K562 (cell line): ENCODE data around the gene GAMT. TPM values are rescaled to one million over a fixed set of nuclear protein-coding genes. Genes with fewer than 3 reads are reported as not detected.

Source experiments
- ATF4 ChIP-seq: fragments of 450-650 bp; formaldehyde crosslinking; IDR thresholded peaks from 2 replicates; pipeline ENCODE4 v1.4.0; 2022; ENCODE audit warnings: mild to moderate bottlenecking, moderate library complexity
- ETS2 ChIP-seq: IDR thresholded peaks from 2 replicates; pipeline ENCODE4 v1.6.1; 2016; ENCODE audit warnings: borderline replicate concordance, missing genetic modification characterization, mild to moderate bottlenecking, moderate library complexity, missing compliant biosample characterization; ENCODE audit not compliant: poor library complexity, severe bottlenecking
- FOXJ3 ChIP-seq: sonication (generic); formaldehyde crosslinking; IDR thresholded peaks from 2 replicates; pipeline ENCODE4 v1.4.0; 2020; ENCODE audit warnings: mild to moderate bottlenecking, missing genetic modification reagents
- HDAC8 ChIP-seq: fragments of 450-650 bp; IDR thresholded peaks from 2 replicates; pipeline ENCODE4 v1.6.1; 2016; ENCODE audit warnings: mild to moderate bottlenecking, missing genetic modification characterization, moderate library complexity, missing compliant biosample characterization
- KAT7 ChIP-seq: sonication (generic); formaldehyde crosslinking; IDR thresholded peaks from 2 replicates; pipeline ENCODE4 v1.8.0; 2022; ENCODE audit warnings: missing genetic modification reagents, mild to moderate bottlenecking, borderline replicate concordance
- KLF16 ChIP-seq: IDR thresholded peaks from 2 replicates; pipeline ENCODE4 v1.6.1; 2016; ENCODE audit warnings: antibody characterized with exemption
- LCOR ChIP-seq: sonication (generic); formaldehyde crosslinking; IDR thresholded peaks from 2 replicates; pipeline ENCODE4 v1.8.0; 2022; ENCODE audit warnings: mild to moderate bottlenecking, missing genetic modification reagents
- LEF1 ChIP-seq: fragments of 450-650 bp; IDR thresholded peaks from 2 replicates; pipeline ENCODE4 v1.6.1; 2016; ENCODE audit warnings: mild to moderate bottlenecking
- MTF1 ChIP-seq: fragments of 250-450 bp; sonication (Bioruptor Pico); IDR thresholded peaks from 2 replicates; pipeline ENCODE4 v1.9.0; 2021; ENCODE audit warnings: moderate library complexity, mild to moderate bottlenecking, inconsistent platforms, borderline replicate concordance
- NCOA2 ChIP-seq, 2 experiments: fragments of 450-650 bp; IDR thresholded peaks; 2 replicates each; pipeline ENCODE4 v1.6.1; 2018; ENCODE audit warnings: mild to moderate bottlenecking in 2 of 2, moderate library complexity in 1 of 2; ENCODE audit not compliant: partially characterized antibody in 2 of 2
- NFIC ChIP-seq: fragments of 450-650 bp; IDR thresholded peaks from 2 replicates; pipeline ENCODE4 v1.6.1; 2017; ENCODE audit warnings: mild to moderate bottlenecking, inconsistent platforms
- SMAD3 ChIP-seq: fragments of 450-650 bp; formaldehyde crosslinking; conservative IDR thresholded peaks from 2 replicates; pipeline ENCODE4 v1.4.0; 2020; ENCODE audit warnings: mild to moderate bottlenecking
- SMARCA5 ChIP-seq: fragments of 450-650 bp; IDR thresholded peaks from 2 replicates; pipeline ENCODE4 v1.6.1; 2016
- TAF15 ChIP-seq: fragments of 200-400 bp; formaldehyde crosslinking; IDR thresholded peaks from 2 replicates; pipeline ENCODE4 v1.6.1; 2017; ENCODE audit warnings: mild to moderate bottlenecking, low read depth, low read length, moderate library complexity
- XRCC4 ChIP-seq: IDR thresholded peaks from one replicate; pipeline ENCODE4 v1.6.1; 2011; ENCODE audit not compliant: insufficient read depth, insufficient read length; ENCODE audit errors: extremely low read depth
- ZBED1 ChIP-seq: IDR thresholded peaks from 2 replicates; pipeline ENCODE4 v1.6.1; 2014
- ZBTB17 ChIP-seq: fragments of 450-650 bp; formaldehyde crosslinking; IDR thresholded peaks from 2 replicates; pipeline ENCODE4 v1.4.0; 2020; ENCODE audit warnings: mild to moderate bottlenecking
- ZNF121 ChIP-seq: sonication (generic); formaldehyde crosslinking; conservative IDR thresholded peaks from 2 replicates; pipeline ENCODE4 v1.8.0; 2022; ENCODE audit warnings: missing genetic modification reagents
- ZNF124 ChIP-seq: sonication (generic); formaldehyde crosslinking; IDR thresholded peaks from 2 replicates; pipeline ENCODE4 v1.8.1; 2022; ENCODE audit warnings: missing genetic modification reagents
- ZNF143 ChIP-seq: sonication (generic); formaldehyde crosslinking; IDR thresholded peaks from 2 replicates; pipeline ENCODE4 v1.9.0; 2022; ENCODE audit warnings: mild to moderate bottlenecking, missing genetic modification reagents
- ZNF282 ChIP-seq: sonication (generic); formaldehyde crosslinking; IDR thresholded peaks from 2 replicates; pipeline ENCODE4 v1.8.1; 2023; ENCODE audit warnings: missing genetic modification reagents
- ZNF444 ChIP-seq: fragments of 250-450 bp; sonication (Bioruptor Pico); IDR thresholded peaks from 2 replicates; pipeline ENCODE4 v1.4.0; 2020; ENCODE audit warnings: mild to moderate bottlenecking, moderate library complexity
- ZNF668 ChIP-seq: fragments of 250-450 bp; sonication (Bioruptor Pico); IDR thresholded peaks from 2 replicates; pipeline ENCODE4 v1.8.0; 2022; ENCODE audit warnings: mild to moderate bottlenecking, inconsistent platforms
- polyA plus RNA-seq, 8 experiments: library from polyadenylated mRNA; depleted of rRNA in 4 of 8; stranded (reverse) in 5 of 8; unstranded in 3 of 8; fragments of >200 nt; fragmentation: Nextera tagmentation in 2 of 8; fragmentation: Illumina TruSeq in 1 of 8; extraction: Ambion mirVana in 2 of 8; extraction: Trizol in 1 of 8; gene quantifications; 2 replicates each; pipeline versions ENCODE4 v1.2.1 to v1.2.3, GENCODE V29; 2011 to 2014; ENCODE audit warnings: inconsistent platforms in 1 of 8, missing spikeins in 1 of 8
- total RNA-seq, 7 experiments: library from RNA; depleted of rRNA in 6 of 7; stranded (reverse); fragments of >200 nt in 6 of 7; fragmentation: Illumina TruSeq in 2 of 7; extraction: Trizol in 2 of 7; gene quantifications; 2 replicates each; pipeline versions ENCODE4 v1.2.1 to v1.2.3, GENCODE V29; 2011 to 2021; ENCODE audit warnings: low replicate concordance in 1 of 7
- TF ChIP-seq, protein P1 (sequence below): sonication (generic); formaldehyde crosslinking; IDR thresholded peaks from 2 replicates; pipeline ENCODE4 v1.8.0; 2022; ENCODE audit warnings: missing genetic modification reagents, mild to moderate bottlenecking, moderate library complexity, borderline replicate concordance
- TF ChIP-seq, protein P2 (sequence below): sonication (generic); formaldehyde crosslinking; IDR thresholded peaks from 2 replicates; pipeline ENCODE4 v1.8.0; 2023; ENCODE audit warnings: mild to moderate bottlenecking, missing genetic modification reagents
- TF ChIP-seq, protein P3 (sequence below): sonication (generic); IDR thresholded peaks from 2 replicates; pipeline ENCODE4 v1.6.1; 2016

The GAMT gene
- total and polyA plus RNA-seq, 9 of the 15 experiments (the other 6 are each of a cell fraction or from before 2014, with no cell fraction given): 1.3 to 35.3 (median 27.2) TPM

GRCh38 chr19:1383312-1384084 is 17.8 kb downstream of the GAMT start, which contains the start of gene NDUFS7 (continued):
- TF ChIP-seq ATF4 (CRISPR knock-in tag) (no peak; the same call in 1 of the 2 replicates), SMAD3 (CRISPR knock-in tag) (peak; percentile 57; the same call in 1 of the 2 replicates), LEF1 (peak; percentile 58; the same call in 1 of the 2 replicates), ZBTB17 (0 out of 2 replicates have a peak, but pooled peaks have one; percentile 81), TAF15 (no peak), LCOR (peak; percentile 98), NFIC (peak; percentile 80), KAT7 (peak; percentile 100; the same call in 1 of the 2 replicates), ZNF121 (peak; percentile 27; the same call in 1 of the 2 replicates), KLF16 (no peak), HDAC8 (tag) (peak; percentile 76), SMARCA5 (peak; percentile 88; the same call in 1 of the 2 replicates), ZNF143 (CRISPR knock-in tag) (no peak; the same call in 1 of the 2 replicates), ZNF124 (no peak), ZNF444 (CRISPR knock-in tag) (no peak), ZNF282 (CRISPR knock-in tag) (peak; percentile 86; the same call in 1 of the 2 replicates), XRCC4 (no peak), NCOA2 (IDR thresholded peaks at IDR 0.05; ENCODE audit: partially characterized antibody in 2 of 2) (no peak), ETS2 (tag) (no peak), FOXJ3 (no peak), MTF1 (CRISPR knock-in tag) (0 out of 2 replicates have a peak, but pooled peaks have one; percentile 21), ZBED1 (no peak; the same call in none of the 2 replicates), ZNF668 (CRISPR knock-in tag) (no peak; the same call in 1 of the 2 replicates)
- TF ChIP-seq, protein P1, sequence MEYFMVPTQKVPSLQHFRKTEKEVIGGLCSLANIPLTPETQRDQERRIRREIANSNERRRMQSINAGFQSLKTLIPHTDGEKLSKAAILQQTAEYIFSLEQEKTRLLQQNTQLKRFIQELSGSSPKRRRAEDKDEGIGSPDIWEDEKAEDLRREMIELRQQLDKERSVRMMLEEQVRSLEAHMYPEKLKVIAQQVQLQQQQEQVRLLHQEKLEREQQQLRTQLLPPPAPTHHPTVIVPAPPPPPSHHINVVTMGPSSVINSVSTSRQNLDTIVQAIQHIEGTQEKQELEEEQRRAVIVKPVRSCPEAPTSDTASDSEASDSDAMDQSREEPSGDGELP (CRISPR knock-in tag): peak; percentile 92
- TF ChIP-seq, protein P2, sequence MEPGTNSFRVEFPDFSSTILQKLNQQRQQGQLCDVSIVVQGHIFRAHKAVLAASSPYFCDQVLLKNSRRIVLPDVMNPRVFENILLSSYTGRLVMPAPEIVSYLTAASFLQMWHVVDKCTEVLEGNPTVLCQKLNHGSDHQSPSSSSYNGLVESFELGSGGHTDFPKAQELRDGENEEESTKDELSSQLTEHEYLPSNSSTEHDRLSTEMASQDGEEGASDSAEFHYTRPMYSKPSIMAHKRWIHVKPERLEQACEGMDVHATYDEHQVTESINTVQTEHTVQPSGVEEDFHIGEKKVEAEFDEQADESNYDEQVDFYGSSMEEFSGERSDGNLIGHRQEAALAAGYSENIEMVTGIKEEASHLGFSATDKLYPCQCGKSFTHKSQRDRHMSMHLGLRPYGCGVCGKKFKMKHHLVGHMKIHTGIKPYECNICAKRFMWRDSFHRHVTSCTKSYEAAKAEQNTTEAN: peak; percentile 88
- TF ChIP-seq, protein P3, sequence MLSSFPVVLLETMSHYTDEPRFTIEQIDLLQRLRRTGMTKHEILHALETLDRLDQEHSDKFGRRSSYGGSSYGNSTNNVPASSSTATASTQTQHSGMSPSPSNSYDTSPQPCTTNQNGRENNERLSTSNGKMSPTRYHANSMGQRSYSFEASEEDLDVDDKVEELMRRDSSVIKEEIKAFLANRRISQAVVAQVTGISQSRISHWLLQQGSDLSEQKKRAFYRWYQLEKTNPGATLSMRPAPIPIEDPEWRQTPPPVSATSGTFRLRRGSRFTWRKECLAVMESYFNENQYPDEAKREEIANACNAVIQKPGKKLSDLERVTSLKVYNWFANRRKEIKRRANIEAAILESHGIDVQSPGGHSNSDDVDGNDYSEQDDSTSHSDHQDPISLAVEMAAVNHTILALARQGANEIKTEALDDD: peak; percentile 55; the same call in 1 of the 2 replicates
